ENCODE results near the gene CRMP1. TPM values are rescaled to one million over a fixed set of nuclear protein-coding genes. Genes with fewer than 3 reads are reported as not detected.

Gene CRMP1
- total RNA-seq, 4 donors from 2014 or later = 0.21 to 0.59 (median 0.30) TPM; not detected in 1

DNA sequence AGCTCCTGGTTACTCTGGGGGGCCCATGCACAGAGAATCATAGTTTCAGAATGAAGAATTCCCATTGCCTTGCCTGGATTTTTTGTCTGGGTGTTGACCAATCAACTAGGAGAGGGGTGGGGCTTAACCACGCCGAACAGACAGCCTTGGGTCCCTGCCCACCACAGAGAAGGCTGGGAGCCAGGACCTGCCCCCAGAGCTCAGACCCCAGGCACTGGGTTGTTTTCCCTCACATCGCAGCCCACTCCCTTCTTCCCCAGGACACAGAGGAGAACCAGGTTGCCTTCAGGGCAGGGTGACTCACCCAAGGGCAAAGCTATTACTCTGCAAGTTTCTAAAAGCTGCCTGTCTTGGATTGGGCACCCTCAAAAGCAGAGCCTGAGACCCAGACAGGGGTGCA lies 23.3 kb upstream of the CRMP1 start:
- no peak for DNase-seq (ENCODE audit: low spot score in 2 of 2)
- no peaks in the 10 kb centered on the region for H3K27me3 ChIP-seq

DNA sequence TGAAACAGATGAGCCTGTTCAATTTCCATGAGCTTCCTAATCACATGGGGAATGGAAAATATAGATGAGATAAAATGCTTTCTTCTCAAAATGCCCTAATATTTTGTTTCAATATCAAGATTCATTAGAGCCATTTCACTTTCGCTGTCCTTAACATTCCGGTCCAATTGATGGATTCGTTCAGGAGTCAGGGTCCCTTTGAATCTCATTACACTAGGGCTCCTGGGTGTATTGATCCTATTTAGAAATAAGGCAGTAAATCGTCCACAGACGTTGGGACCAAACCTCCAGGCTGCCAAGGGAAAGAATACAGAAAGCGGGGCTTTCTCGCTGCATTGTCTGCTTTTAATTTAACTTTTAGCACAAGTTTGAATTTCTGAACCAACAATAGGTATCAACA lies 20.6 kb upstream of the CRMP1 start:
- DNase-seq (ENCODE audit: low spot score in 2 of 2) = no peak
- Histone ChIP-seq H3K27me3 (no peaks in the 10 kb centered on the region), H3K27ac (no peak overlapping the region), H3K36me3 (no peaks in the 10 kb centered on the region), H3K4me1 (no peaks in the 10 kb centered on the region), H3K9me3 (peaks cover 0 to 45% (median 0%) of the 10 kb centered on the region in 4 donors), H3K4me3 (no peak overlapping the region)
- TF ChIP-seq POLR2A (IDR thresholded peaks at IDR 0.05) (no peak), EP300 (IDR thresholded peaks at IDR 0.05) (no peak)
- TF ChIP-seq, protein P1, sequence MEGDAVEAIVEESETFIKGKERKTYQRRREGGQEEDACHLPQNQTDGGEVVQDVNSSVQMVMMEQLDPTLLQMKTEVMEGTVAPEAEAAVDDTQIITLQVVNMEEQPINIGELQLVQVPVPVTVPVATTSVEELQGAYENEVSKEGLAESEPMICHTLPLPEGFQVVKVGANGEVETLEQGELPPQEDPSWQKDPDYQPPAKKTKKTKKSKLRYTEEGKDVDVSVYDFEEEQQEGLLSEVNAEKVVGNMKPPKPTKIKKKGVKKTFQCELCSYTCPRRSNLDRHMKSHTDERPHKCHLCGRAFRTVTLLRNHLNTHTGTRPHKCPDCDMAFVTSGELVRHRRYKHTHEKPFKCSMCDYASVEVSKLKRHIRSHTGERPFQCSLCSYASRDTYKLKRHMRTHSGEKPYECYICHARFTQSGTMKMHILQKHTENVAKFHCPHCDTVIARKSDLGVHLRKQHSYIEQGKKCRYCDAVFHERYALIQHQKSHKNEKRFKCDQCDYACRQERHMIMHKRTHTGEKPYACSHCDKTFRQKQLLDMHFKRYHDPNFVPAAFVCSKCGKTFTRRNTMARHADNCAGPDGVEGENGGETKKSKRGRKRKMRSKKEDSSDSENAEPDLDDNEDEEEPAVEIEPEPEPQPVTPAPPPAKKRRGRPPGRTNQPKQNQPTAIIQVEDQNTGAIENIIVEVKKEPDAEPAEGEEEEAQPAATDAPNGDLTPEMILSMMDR (IDR thresholded peaks at IDR 0.05) = no peak
- WGBS, 2 donors = 70 to 75% methylated on average over 7 of the region's 7 CpGs

More for the DNA sequence above, 23.3 kb upstream of the CRMP1 start:
- Histone ChIP-seq H3K4me1 (no peaks in the 10 kb centered on the region), H3K27ac (no peak overlapping the region), H3K4me3 (no peak overlapping the region), H3K9me3 (peaks cover 0 to 24% (median 0%) of the 10 kb centered on the region in 4 donors), H3K36me3 (no peaks in the 10 kb centered on the region)
- TF ChIP-seq, protein P1 (IDR thresholded peaks at IDR 0.05) = no peak
- TF ChIP-seq POLR2A (IDR thresholded peaks at IDR 0.05) (no peak), EP300 (IDR thresholded peaks at IDR 0.05) (no peak)
- WGBS, 2 donors = 27 to 64% methylated on average over 3 of the region's 3 CpGs

DNA sequence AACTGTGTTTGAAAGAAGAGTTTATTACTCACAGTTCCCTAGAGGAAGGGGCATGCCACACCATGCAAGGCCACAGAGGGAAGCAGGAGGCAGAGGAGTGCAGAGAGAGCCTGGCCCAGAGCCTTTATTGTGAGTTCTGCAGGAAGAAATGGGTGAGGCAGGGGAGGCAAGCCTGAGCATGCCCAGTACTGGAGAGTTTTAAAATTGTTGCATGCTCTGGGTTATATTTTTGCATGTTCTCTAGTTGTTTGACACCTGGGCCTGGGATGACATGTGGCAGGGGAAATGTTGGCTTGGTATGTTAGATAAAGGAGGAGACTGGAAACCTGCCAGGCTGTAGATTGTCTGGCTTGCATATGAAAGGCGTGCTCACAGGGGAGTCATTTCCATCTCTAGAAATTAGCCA lies 19.7 kb upstream of the CRMP1 start:
- WGBS, 2 donors = 81 to 83% methylated on average over 1 of the region's 1 CpG
- DNase-seq (ENCODE audit: low spot score in 2 of 2) = no peak
- TF ChIP-seq, protein P1 (IDR thresholded peaks at IDR 0.05) = no peak

DNA sequence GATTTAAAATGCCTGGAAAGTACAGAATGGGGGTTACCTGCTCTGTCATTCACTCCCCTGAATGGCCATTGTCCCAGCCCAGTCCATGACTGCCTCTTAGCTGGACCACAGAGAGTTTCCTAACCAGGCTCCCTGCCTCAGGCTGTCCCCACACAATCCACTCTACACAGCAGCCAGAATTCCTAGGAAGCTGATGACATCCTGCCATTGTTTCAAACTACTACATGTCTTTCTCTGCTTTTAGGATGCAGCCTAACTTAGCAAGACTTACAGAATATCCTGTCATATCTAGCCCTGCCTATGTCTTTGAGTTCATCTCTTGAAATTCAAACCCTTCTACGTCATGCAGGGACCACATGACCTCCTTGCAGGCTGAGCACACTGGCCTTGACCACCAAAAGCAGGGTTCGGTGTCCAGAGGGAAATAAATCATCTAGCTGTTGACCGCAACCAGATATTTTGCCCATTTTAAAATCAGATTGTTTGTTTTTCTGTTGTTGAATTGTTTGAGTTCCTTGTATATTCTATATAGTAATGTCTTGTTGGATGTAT lies 16.1 kb upstream of the CRMP1 start:
- Histone ChIP-seq H3K27ac (no peak overlapping the region), H3K9me3 (peaks cover 0 to 45% (median 0%) of the 10 kb centered on the region in 4 donors), H3K4me1 (no peaks in the 10 kb centered on the region), H3K4me3 (no peak overlapping the region), H3K27me3 (no peaks in the 10 kb centered on the region), H3K36me3 (no peaks in the 10 kb centered on the region)
- no peak for DNase-seq (ENCODE audit: low spot score in 2 of 2)
- TF ChIP-seq, protein P1 (IDR thresholded peaks at IDR 0.05) = no peak
- no peak for TF ChIP-seq POLR2A (IDR thresholded peaks at IDR 0.05)
- no peak for TF ChIP-seq EP300 (IDR thresholded peaks at IDR 0.05)
- 54 to 56% methylated on average over 3 of the region's 3 CpGs for WGBS, 2 donors

More for the DNA sequence above, 19.7 kb upstream of the CRMP1 start:
- peaks cover 0 to 52% (median 0%) of the 10 kb centered on the region in 4 donors for H3K9me3 ChIP-seq
- no peak overlapping the region for H3K27ac ChIP-seq
- no peaks in the 10 kb centered on the region for H3K27me3 ChIP-seq
- no peaks in the 10 kb centered on the region for H3K36me3 ChIP-seq
- H3K4me3 ChIP-seq = no peak overlapping the region
- no peaks in the 10 kb centered on the region for H3K4me1 ChIP-seq

DNA sequence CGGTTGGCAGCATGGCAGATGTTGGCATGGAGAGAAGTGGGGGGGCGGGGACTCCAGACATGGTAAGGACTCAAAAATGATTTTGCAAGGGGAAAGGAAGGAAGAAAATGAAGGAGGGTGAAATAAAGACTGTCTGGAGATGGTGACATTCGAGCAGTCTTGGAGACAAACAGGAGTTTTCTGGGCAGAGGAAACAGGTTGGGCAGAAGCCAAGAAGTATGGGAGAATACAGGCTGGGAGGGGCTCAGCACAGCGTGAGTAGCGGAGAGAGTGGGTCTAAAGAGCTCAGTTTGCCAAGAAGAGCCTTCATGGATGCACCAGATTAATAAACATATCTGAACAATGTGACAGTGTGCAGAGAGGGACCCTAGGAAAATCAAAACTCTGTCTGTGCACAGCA lies 13.3 kb upstream of the CRMP1 start:
- no peaks in the 10 kb centered on the region for H3K4me1 ChIP-seq
- no peak overlapping the region for H3K4me3 ChIP-seq
- DNase-seq (ENCODE audit: low spot score in 2 of 2) = no peak
- no peaks in the 10 kb centered on the region for H3K36me3 ChIP-seq
- H3K27me3 ChIP-seq = peaks cover 0 to 5% of the 10 kb centered on the region in 2 donors
- H3K27ac ChIP-seq = no peak overlapping the region
- TF ChIP-seq EP300 (IDR thresholded peaks at IDR 0.05) = no peak
- TF ChIP-seq, protein P1 (IDR thresholded peaks at IDR 0.05) = no peak
- TF ChIP-seq POLR2A (IDR thresholded peaks at IDR 0.05) = no peak
- whole genome bisulfite sequencing, 2 donors = 13 to 20% methylated on average over 5 of the region's 5 CpGs
- peaks cover 0 to 45% (median 0%) of the 10 kb centered on the region in 4 donors for H3K9me3 ChIP-seq
